Activated CD8-positive, alpha-beta T cell treated with anti-CD3 and anti-CD28 coated beads for 36 hours (primary cell): Measurements from ENCODE around the gene MAP2K5. TPM values are rescaled to one million over a fixed set of nuclear protein-coding genes. Genes with fewer than 3 reads are reported as not detected.

ENCODE experiments used
- ATAC-seq: fragments of 200-7000 bp; cut with Tn5 transposase; one replicate; pipeline ENCODE4 v1.10.0; 2021; ENCODE audit warnings: mild to moderate bottlenecking, moderate library complexity
- CTCF ChIA-PET: fragments of 350-600 bp; sonication (Branson Sonifier 250); formaldehyde crosslinking; loops from one replicate; lab custom pipeline; 2021; ENCODE audit warnings: antibody characterized with exemption; lab: Charles Lee
- POLR2A ChIA-PET: fragments of 350-600 bp; sonication (Branson Sonifier 250); formaldehyde crosslinking; loops from one replicate; lab custom pipeline; 2021; ENCODE audit warnings: antibody characterized with exemption; lab: Charles Lee
- DNase-seq: peaks from one replicate; pipeline ENCODE4 v3.0.0-alpha.2; 2020
- H3K27ac Mint-ChIP-seq: one replicate; pipeline ENCODE4 v1.8.0; 2021; ENCODE audit warnings: mild to moderate bottlenecking, mixed read lengths
- H3K27me3 Mint-ChIP-seq: one replicate; pipeline ENCODE4 v1.8.0; 2021; ENCODE audit warnings: mixed read lengths
- H3K36me3 Mint-ChIP-seq: one replicate; pipeline ENCODE4 v1.8.0; 2021; ENCODE audit warnings: low read depth, mixed read lengths
- H3K4me1 Mint-ChIP-seq: one replicate; pipeline ENCODE4 v1.8.0; 2021; ENCODE audit warnings: low read depth, mixed read lengths
- H3K4me3 Mint-ChIP-seq: one replicate; pipeline ENCODE4 v1.8.0; 2021; ENCODE audit warnings: mild to moderate bottlenecking, moderate library complexity, mixed read lengths
- H3K9me3 Mint-ChIP-seq: one replicate; pipeline ENCODE4 v1.8.0; 2021; ENCODE audit warnings: mixed read lengths
- CTCF ChIP-seq: fragments of 200-600 bp; IDR thresholded peaks from one replicate; pipeline ENCODE4 v1.8.0; 2022; ENCODE audit warnings: antibody characterized with exemption, mild to moderate bottlenecking
- intact Hi-C: fragments of 100-400 bp; cut with micrococcal nuclease; formaldehyde crosslinking; loops from one replicate; pipeline ENCODE4 v1.10.0; 2022
- total RNA-seq, 2 experiments: library from RNA; stranded (reverse); gene quantifications; one replicate each; pipeline ENCODE4 v1.2.3, GENCODE V29; 2021

The MAP2K5 gene
- total RNA-seq, 2 experiments from 2014 or later = 19.0 to 21.1 TPM

GRCh38 chr15:67551207-67551743 is 8.8 kb downstream of the MAP2K5 start:
- DNase-seq (no peak), ATAC-seq (no peak)
- no peak for TF ChIP-seq CTCF
- Mint-ChIP-seq H3K4me3 (no peak overlapping the region), H3K9me3 (no peaks in the 10 kb centered on the region), H3K27me3 (no peaks in the 10 kb centered on the region), H3K27ac (no peak overlapping the region), H3K36me3 (peaks cover 16% of the 10 kb centered on the region), H3K4me1 (peaks cover 17% of the 10 kb centered on the region)
- intact Hi-C loops = no loop called here
- ChIA-PET CTCF (interaction anchor here (1.1 kb wide), 1 partner anchor 285 kb away, joined by 3 read pairs; no protein-coding TSS in a partner anchor), POLR2A (no interaction called here)

- no peaks in the 10 kb centered on the region for H3K27me3 Mint-ChIP-seq
- intact Hi-C loops = no loop called here
- no peak for TF ChIP-seq CTCF
- no peak overlapping the region for H3K4me3 Mint-ChIP-seq
- H3K4me1 Mint-ChIP-seq = peaks cover 6% of the 10 kb centered on the region
- H3K27ac Mint-ChIP-seq = no peak overlapping the region
- peaks cover 5% of the 10 kb centered on the region for H3K9me3 Mint-ChIP-seq
- no peak for DNase-seq
- POLR2A ChIA-PET = no interaction called here
- peaks cover 41% of the 10 kb centered on the region for H3K36me3 Mint-ChIP-seq
- CTCF ChIA-PET = no interaction called here
- ATAC-seq = no peak
These were observed 12.1 kb downstream of the MAP2K5 start for GRCh38 chr15:67554580-67554979.

- intact Hi-C loops = no loop called here
- DNase-seq (no peak), ATAC-seq (no peak)
- H3K4me1 Mint-ChIP-seq = peaks cover 6% of the 10 kb centered on the region
- no peak overlapping the region for H3K27ac Mint-ChIP-seq
- no peak overlapping the region for H3K4me3 Mint-ChIP-seq
- CTCF ChIA-PET = no interaction called here
- POLR2A ChIA-PET = no interaction called here
- no peak for TF ChIP-seq CTCF
- peaks cover 35% of the 10 kb centered on the region for H3K36me3 Mint-ChIP-seq
- no peaks in the 10 kb centered on the region for H3K27me3 Mint-ChIP-seq
- H3K9me3 Mint-ChIP-seq = peaks cover 5% of the 10 kb centered on the region
These were observed 14.6 kb downstream of the MAP2K5 start for GRCh38 chr15:67556976-67557570.

- Mint-ChIP-seq H3K4me1 (peaks cover 4% of the 10 kb centered on the region), H3K27me3 (no peaks in the 10 kb centered on the region), H3K9me3 (peaks cover 5% of the 10 kb centered on the region), H3K36me3 (peaks cover 37% of the 10 kb centered on the region), H3K27ac (no peak overlapping the region), H3K4me3 (no peak overlapping the region)
- intact Hi-C loops = no loop called here
- POLR2A ChIA-PET = interaction anchor here (0.9 kb wide), 1 partner anchor 19 kb away, joined by 3 read pairs; no protein-coding TSS in a partner anchor
- ATAC-seq (no peak), DNase-seq (no peak)
- TF ChIP-seq CTCF = no peak
- CTCF ChIA-PET = no interaction called here
These were observed 16.0 kb downstream of the MAP2K5 start for GRCh38 chr15:67558502-67558901.

GRCh38 chr15:67559158-67559557 is 16.7 kb downstream of the MAP2K5 start:
- DNase-seq (no peak), ATAC-seq (no peak)
- no peaks in the 10 kb centered on the region for H3K27me3 Mint-ChIP-seq
- H3K36me3 Mint-ChIP-seq = peaks cover 38% of the 10 kb centered on the region
- ChIA-PET CTCF (no interaction called here), POLR2A (no interaction called here)
- intact Hi-C loops = no loop called here
- no peak overlapping the region for H3K4me3 Mint-ChIP-seq
- no peak for TF ChIP-seq CTCF
- peaks cover 10% of the 10 kb centered on the region for H3K4me1 Mint-ChIP-seq
- H3K9me3 Mint-ChIP-seq = peaks cover 5% of the 10 kb centered on the region
- no peak overlapping the region for H3K27ac Mint-ChIP-seq
